Endothelial cell of hepatic sinusoid (primary cell): Measurements from ENCODE around the gene CCDC183.

Experiments
- in situ Hi-C: cut with HindIII; loops from 2 replicates; pipeline ENCODE4 v1.10.0; 2017; ENCODE audit warnings: low sequenced_read_pairs

The CCDC183 gene

GRCh38 chr9:136846376-136847087 is 50.4 kb downstream of the CCDC183 start:
- in situ Hi-C loops = no loop called here

GRCh38 chr9:136847088-136847825 is 51.1 kb downstream of the CCDC183 start:
- in situ Hi-C loops = no loop called here

DNA sequence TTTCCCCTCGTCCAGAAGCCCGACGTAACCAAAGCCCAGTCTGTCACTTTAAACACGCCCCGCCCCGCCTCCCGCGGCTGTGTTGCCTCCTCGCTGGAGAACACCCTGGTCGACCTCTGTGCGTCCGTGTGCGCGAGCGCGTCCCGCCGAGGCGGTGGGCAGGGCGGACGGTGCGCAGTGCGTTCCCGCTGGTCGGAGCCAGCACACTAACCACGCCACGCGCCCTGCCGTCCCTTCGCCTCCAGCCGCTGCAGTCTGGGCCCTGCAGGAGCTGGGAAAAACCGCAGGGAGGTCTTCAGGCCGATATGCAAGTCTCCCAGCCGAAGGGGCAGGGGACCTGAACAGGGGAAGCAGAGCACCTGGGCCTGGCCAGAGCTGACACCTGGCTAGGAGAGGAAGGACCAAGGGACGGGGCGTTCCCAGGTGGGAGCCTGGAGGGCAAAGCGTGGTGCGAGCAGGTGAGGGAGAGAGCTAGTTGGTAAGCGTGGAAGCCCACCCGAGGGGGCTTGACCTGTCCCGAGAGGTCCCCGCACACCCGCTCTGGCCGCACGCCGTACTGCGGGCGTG is 51.8 kb downstream of the CCDC183 start:
- in situ Hi-C loops = no loop called here

GRCh38 chr9:136848393-136849037 is 52.4 kb downstream of the CCDC183 start:
- in situ Hi-C loops = no loop called here

DNA sequence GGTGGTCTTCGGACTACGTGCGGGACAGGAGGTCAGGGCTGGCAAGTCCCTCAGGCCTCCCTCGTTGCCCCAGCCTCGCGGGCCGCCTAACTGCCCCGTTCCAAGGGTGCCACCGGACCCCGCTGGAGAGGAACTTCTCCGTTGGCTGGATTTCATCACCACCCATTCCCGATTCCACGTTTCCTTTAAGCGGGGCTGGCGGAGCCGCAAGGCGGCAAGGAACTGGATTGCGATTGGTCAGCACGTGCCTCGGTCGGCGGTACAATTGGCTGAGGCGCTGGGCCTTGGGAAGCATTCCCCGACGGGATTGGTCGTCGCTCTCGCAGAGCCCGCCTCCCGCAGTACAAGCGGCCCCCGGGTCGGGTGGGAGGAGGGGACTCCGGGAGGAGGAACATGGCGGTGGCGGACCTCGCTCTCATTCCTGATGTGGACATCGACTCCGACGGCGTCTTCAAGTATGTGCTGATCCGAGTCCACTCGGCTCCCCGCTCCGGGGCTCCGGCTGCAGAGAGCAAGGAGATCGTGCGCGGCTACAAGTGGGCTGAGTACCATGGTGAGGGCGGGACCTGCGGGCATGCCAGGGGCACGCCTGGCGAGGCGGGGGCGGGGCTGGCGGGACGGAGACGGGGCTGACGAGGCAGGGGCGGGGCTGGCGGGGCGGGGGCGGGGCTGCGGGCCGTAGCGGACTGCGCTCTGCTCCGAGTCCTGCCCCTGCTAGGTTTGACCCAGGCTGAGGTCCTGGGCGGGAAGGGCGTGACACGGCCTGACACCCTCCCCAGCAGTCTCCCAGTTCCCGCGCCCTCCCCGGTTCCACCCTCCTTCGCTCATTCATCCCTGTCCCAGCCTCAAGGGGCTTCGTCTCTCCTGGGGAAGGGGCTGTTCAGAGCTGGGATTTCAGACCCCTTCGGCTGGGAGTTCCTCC is 53.2 kb downstream of the CCDC183 start, which contains the start of gene PHPT1:
Gene PHPT1, plus strand, starts transcription at position 372 of the 922 bp plus-strand sequence. Its CDS starts 22 bp downstream, at position 394.
- in situ Hi-C loops = no loop called here

- in situ Hi-C loops = no loop called here
Measured at GRCh38 chr9:136849960-136850865, 54.1 kb downstream of the CCDC183 start.

GRCh38 chr9:136850866-136851775 is 55.0 kb downstream of the CCDC183 start:
- in situ Hi-C loops = no loop called here

DNA sequence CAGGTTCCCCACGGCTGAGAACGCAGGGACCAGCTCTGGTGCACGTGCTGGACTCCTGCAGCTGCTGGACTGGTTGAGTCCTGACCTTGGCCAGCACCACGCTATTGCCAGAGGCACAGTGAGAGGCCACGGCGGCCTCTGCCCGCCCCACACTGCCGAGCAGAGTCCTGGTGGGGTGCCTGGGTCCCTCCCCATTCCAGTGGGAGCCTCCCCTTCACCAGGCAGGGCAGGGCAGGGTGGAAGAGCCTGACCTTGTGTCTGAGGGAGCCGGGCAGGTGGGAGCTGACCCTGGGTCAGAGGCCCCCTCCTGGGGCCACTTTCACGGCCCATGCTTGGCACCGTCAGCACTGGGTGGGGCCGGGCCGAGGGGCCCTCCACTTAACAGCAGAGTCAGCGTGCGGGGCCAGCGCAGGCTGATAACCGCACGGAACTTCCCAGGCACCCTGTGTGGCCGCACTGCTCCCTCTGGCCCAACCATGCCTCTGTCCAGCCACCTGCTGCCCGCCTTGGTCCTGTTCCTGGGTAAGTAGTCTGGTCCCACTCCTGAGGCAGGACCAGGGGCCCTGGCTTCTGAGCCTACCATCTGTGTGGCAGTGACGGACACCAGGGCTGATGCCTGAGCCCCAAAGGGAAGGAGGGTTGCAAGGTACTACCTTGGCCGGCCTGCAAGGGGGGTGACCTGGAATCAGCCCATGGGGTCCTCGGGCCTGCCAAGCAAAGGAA is 56.0 kb downstream of the CCDC183 start, which contains the start of gene MAMDC4:
Gene MAMDC4, plus strand, starts transcription at position 406 of the 723 bp plus-strand sequence. Its CDS starts 71 bp downstream, at position 477.
- in situ Hi-C loops = no loop called here

- in situ Hi-C loops = no loop called here
Measured at GRCh38 chr9:136852664-136853595, 56.8 kb downstream of the CCDC183 start.

- in situ Hi-C loops = no loop called here
Measured at GRCh38 chr9:136853596-136854112, 57.5 kb downstream of the CCDC183 start.

GRCh38 chr9:136854113-136854841 is 58.1 kb downstream of the CCDC183 start:
- in situ Hi-C loops = no loop called here

DNA sequence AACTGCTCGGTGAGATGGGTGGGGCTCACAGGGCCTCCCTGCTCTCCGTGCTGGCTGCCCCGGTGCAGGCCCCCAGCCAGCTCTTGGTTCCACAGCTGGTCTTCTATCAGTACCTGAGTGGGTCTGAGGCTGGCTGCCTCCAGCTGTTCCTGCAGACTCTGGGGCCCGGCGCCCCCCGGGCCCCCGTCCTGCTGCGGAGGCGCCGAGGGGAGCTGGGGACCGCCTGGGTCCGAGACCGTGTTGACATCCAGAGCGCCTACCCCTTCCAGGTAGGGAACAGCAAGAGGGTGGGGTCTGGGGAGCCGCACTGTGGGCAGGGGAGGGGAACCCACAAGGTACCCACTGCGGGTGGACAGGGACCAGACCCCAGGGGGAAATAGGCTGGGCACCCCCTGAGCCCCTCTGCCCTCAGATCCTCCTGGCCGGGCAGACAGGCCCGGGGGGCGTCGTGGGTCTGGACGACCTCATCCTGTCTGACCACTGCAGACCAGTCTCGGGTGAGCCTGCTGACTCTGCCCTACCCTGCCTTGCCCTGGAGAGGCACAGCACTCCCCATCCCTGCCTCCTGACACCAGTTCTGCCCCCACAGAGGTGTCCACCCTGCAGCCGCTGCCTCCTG is 58.8 kb downstream of the CCDC183 start:
- in situ Hi-C loops = no loop called here

- in situ Hi-C loops = no loop called here
Measured at GRCh38 chr9:136855461-136856078, 59.4 kb downstream of the CCDC183 start.

DNA sequence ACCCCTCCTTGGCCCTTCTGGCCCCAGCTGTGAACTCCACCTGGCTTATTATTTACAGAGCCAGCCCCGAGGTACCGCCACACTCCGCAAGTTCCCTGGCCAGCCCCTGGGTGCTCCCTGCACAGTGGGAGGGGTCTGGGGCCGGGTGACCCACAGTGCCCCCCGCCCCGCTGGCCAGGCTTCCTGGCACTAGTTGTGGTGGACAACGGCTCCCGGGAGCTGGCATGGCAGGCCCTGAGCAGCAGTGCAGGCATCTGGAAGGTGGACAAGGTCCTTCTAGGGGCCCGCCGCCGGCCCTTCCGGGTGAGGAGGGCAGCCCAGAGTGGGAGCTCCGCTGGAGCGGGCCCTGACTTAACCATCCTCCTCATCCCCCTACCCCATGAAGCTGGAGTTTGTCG is 59.9 kb downstream of the CCDC183 start:
- in situ Hi-C loops = no loop called here
